Endothelial cell of umbilical vein (primary cell): ENCODE results near the gene SMIM10L1. TPM values are rescaled to one million over a fixed set of nuclear protein-coding genes. Genes with fewer than 3 reads are reported as not detected.

ENCODE experiments used
- BruUV-seq: library from RNA; stranded (reverse); fragments of 400-500 nt; replicated peaks from 2 replicates; lab custom pipeline; 2021; lab: Mats Ljungman, UMichigan
- CTCF ChIA-PET: fragments of 300-600, 350-600 bp; sonication (Branson Sonifier 250); formaldehyde crosslinking; loops from one replicate; lab custom pipeline; 2021; ENCODE audit warnings: antibody characterized with exemption, inconsistent platforms; lab: Charles Lee
- POLR2A ChIA-PET: fragments of 300-600, 350-600 bp; sonication (Branson Sonifier 250); formaldehyde crosslinking; loops from one replicate; lab custom pipeline; 2021; ENCODE audit warnings: antibody characterized with exemption, inconsistent platforms; lab: Charles Lee
- DNase-seq: peaks from one replicate; pipeline ENCODE4 v3.0.0-alpha.2; 2011; ENCODE audit warnings: low read depth, low spot score
- FAIRE-seq: peaks from 2 replicates; lab custom pipeline; 2011; peaks lifted over from hg19 to GRCh38; lab: Jason Lieb, UNC
- H2AFZ ChIP-seq: 2 replicates; pipeline ENCODE4 v1.6.0; 2012; ENCODE audit warnings: low read depth, low read length, control low read depth, inconsistent platforms
- H3K27ac ChIP-seq: 2 replicates; pipeline ENCODE4 v1.5.1; 2011; ENCODE audit warnings: low read depth, mild to moderate bottlenecking, control low read depth, low read length, moderate library complexity; ENCODE audit not compliant: insufficient read depth
- H3K27me3 ChIP-seq, 2 experiments: 2 replicates each; pipeline versions ENCODE4 v1.6.0 to v1.6.1; 2011; ENCODE audit warnings: low read length in 2 of 2, mixed read lengths in 1 of 2; ENCODE audit not compliant: control insufficient read depth in 2 of 2, insufficient read depth in 2 of 2
- H3K36me3 ChIP-seq, 2 experiments: 2 replicates in 1 of 2; 3 replicates in 1 of 2; pipeline ENCODE4 v1.5.1; 2011; ENCODE audit warnings: low read length in 2 of 2, mild to moderate bottlenecking in 1 of 2, moderate library complexity in 1 of 2; ENCODE audit not compliant: control insufficient read depth in 2 of 2, insufficient read depth in 2 of 2; ENCODE audit errors: extremely low read depth in 1 of 2
- H3K4me1 ChIP-seq: 3 replicates; pipeline ENCODE4 v1.5.1; 2011; ENCODE audit warnings: mild to moderate bottlenecking, low read length; ENCODE audit not compliant: control insufficient read depth, insufficient read depth; ENCODE audit errors: extremely low read depth
- H3K4me2 ChIP-seq: 2 replicates; pipeline ENCODE4 v1.6.1; 2011; ENCODE audit warnings: low read length, control low read depth, mixed read lengths; ENCODE audit not compliant: insufficient read depth
- H3K4me3 ChIP-seq, 3 experiments: fragments of 200-600 bp in 1 of 3; sonication (generic), shearing (Covaris generic) in 1 of 3; replicated peaks in 1 of 3; 2 replicates each; pipeline ENCODE4 v1.5.1; 2011 to 2016; ENCODE audit warnings: control low read depth in 3 of 3, low read length in 3 of 3, mild to moderate bottlenecking in 2 of 3, inconsistent platforms in 1 of 3, low read depth in 1 of 3, moderate library complexity in 1 of 3; ENCODE audit not compliant: insufficient read depth in 1 of 3
- H3K79me2 ChIP-seq: 2 replicates; pipeline ENCODE4 v1.6.0; 2012; ENCODE audit warnings: low read length, inconsistent platforms; ENCODE audit not compliant: control insufficient read depth, insufficient read depth
- H3K9ac ChIP-seq: replicated peaks from 2 replicates; pipeline ENCODE3; 2011; ENCODE audit warnings: low read length, control low read depth; ENCODE audit not compliant: insufficient read depth; ENCODE audit errors: extremely low read depth
- H3K9me1 ChIP-seq: replicated peaks from 3 replicates; pipeline ENCODE4 v1.6.0; 2011; ENCODE audit warnings: mild to moderate bottlenecking, low read length; ENCODE audit not compliant: control insufficient read depth, insufficient read depth; ENCODE audit errors: extremely low read depth
- H3K9me3 ChIP-seq: replicated peaks from 2 replicates; pipeline ENCODE4 v1.5.1; 2012; ENCODE audit warnings: low read length, inconsistent platforms; ENCODE audit not compliant: control insufficient read depth, insufficient read depth
- H4K20me1 ChIP-seq: replicated peaks from 2 replicates; pipeline ENCODE3; 2011; ENCODE audit warnings: mild to moderate bottlenecking, low read length; ENCODE audit not compliant: control insufficient read depth, insufficient read depth; ENCODE audit errors: extremely low read depth
- EZH2 ChIP-seq: IDR thresholded peaks from 2 replicates; pipeline ENCODE4 v1.6.1; 2012; ENCODE audit warnings: borderline replicate concordance, low read depth, mild to moderate bottlenecking, moderate library complexity, low read length, inconsistent platforms; ENCODE audit not compliant: severe bottlenecking
- FOS ChIP-seq: IDR thresholded peaks from 2 replicates; pipeline ENCODE4 v1.6.1; 2011; ENCODE audit warnings: mild to moderate bottlenecking, low read length, moderate library complexity, borderline replicate concordance; ENCODE audit not compliant: insufficient read depth
- GATA2 ChIP-seq: IDR thresholded peaks from 2 replicates; pipeline ENCODE4 v1.7.0; 2011; ENCODE audit warnings: low read depth, mild to moderate bottlenecking, moderate library complexity, mixed read lengths, low read length; ENCODE audit not compliant: insufficient read length, insufficient read depth
- JUN ChIP-seq: IDR thresholded peaks from 2 replicates; pipeline ENCODE4 v1.6.1; 2011; ENCODE audit warnings: borderline replicate concordance, low read depth; ENCODE audit not compliant: insufficient read length, insufficient read depth
- MYC ChIP-seq: IDR thresholded peaks from one replicate; pipeline ENCODE4 v1.6.1; 2011; ENCODE audit warnings: mild to moderate bottlenecking, low read depth, low read length
- POLR2A ChIP-seq: IDR thresholded peaks from 2 replicates; pipeline ENCODE4 v1.6.1; 2012; ENCODE audit warnings: low read depth, mild to moderate bottlenecking, control low read depth, low read length
- POLR2AphosphoS5 ChIP-seq: IDR thresholded peaks from 2 replicates; pipeline ENCODE4 v1.6.1; 2012; ENCODE audit warnings: low read depth, mild to moderate bottlenecking, control low read depth, low read length, moderate library complexity; ENCODE audit not compliant: insufficient read depth
- dilution Hi-C: fragments of 300-500 bp; cut with MboI; formaldehyde crosslinking; loops from one replicate; pipeline ENCODE4 v1.15.0; 2019; ENCODE audit warnings: low sequenced_read_pairs; ENCODE audit not compliant: extremely low pct_ligation_motif_present
- intact Hi-C: fragments of 100-400 bp; cut with micrococcal nuclease; formaldehyde crosslinking; loops from one replicate; pipeline ENCODE4 v1.10.0; 2022
- polyA plus RNA-seq, 4 experiments: library from polyadenylated mRNA; depleted of rRNA in 3 of 4; stranded (reverse) in 3 of 4; unstranded in 1 of 4; fragments of >200 nt; gene quantifications; 2 replicates each; pipeline versions ENCODE4 v1.2.1 to v1.2.3, GENCODE V29; 2011 to 2012; ENCODE audit warnings: missing spikeins in 1 of 4
- total RNA-seq: library from RNA; stranded (reverse); gene quantifications from 2 replicates; pipeline ENCODE4 v1.2.3, GENCODE V29; 2021
- TF ChIP-seq, protein P1 (sequence below), 2 donors: IDR thresholded peaks; 1 replicate in 1 of 2; 2 replicates in 1 of 2; pipeline ENCODE4 v1.5.1; 2011; ENCODE audit warnings: low read length in 2 of 2, mild to moderate bottlenecking in 2 of 2, moderate library complexity in 2 of 2, control low read depth in 1 of 2, inconsistent platforms in 1 of 2, low read depth in 1 of 2; ENCODE audit not compliant: insufficient read depth in 1 of 2; ENCODE audit errors: extremely low read depth in 1 of 2
- TF ChIP-seq, protein P2 (sequence below): IDR thresholded peaks from 2 replicates; pipeline ENCODE4 v1.6.1; 2011; ENCODE audit not compliant: insufficient read depth, insufficient read length

The SMIM10L1 gene
- total and polyA plus RNA-seq, 2 donors (not counting 3 experiments of a cell fraction or from before 2014, with no cell fraction given): 5.1 to 10.8 TPM

DNA sequence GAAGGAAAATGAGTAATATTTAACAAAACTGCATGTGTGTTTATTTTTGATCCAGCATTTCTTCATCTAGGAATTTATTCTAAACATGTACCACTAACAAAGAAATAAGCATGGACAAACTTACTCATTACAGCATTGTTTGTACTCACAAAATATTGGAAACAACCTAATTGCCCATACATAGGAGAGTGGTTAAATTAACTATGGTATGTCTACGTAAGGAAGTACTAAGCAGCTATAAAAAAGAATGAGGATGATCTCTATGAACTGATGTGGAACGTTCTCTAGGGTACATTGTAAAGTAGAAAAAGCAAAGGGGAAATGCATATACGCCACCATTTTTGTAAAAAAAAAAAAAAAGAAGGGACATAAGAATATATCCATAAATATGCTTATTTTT, 33.2 kb downstream of the SMIM10L1 start:
- no peak for FAIRE-seq
- intact Hi-C loops: no loop called here

More for the DNA sequence above, 33.2 kb downstream of the SMIM10L1 start:
- no peak overlapping the region for H3K9ac ChIP-seq
- no peaks in the 10 kb centered on the region for H3K9me3 ChIP-seq
- H2AFZ ChIP-seq: no peak overlapping the region
- no peaks in the 10 kb centered on the region for H3K4me1 ChIP-seq
- H3K4me3 ChIP-seq: no peak overlapping the region
- ChIA-PET CTCF (no interaction called here), POLR2A (no interaction called here)
- no peak overlapping the region for H3K4me2 ChIP-seq
- TF ChIP-seq FOS (no peak), JUN (no peak), GATA2 (no peak), MYC (no peak), POLR2A (no peak), POLR2AphosphoS5 (no peak), EZH2 (no peak)
- TF ChIP-seq, protein P1, sequence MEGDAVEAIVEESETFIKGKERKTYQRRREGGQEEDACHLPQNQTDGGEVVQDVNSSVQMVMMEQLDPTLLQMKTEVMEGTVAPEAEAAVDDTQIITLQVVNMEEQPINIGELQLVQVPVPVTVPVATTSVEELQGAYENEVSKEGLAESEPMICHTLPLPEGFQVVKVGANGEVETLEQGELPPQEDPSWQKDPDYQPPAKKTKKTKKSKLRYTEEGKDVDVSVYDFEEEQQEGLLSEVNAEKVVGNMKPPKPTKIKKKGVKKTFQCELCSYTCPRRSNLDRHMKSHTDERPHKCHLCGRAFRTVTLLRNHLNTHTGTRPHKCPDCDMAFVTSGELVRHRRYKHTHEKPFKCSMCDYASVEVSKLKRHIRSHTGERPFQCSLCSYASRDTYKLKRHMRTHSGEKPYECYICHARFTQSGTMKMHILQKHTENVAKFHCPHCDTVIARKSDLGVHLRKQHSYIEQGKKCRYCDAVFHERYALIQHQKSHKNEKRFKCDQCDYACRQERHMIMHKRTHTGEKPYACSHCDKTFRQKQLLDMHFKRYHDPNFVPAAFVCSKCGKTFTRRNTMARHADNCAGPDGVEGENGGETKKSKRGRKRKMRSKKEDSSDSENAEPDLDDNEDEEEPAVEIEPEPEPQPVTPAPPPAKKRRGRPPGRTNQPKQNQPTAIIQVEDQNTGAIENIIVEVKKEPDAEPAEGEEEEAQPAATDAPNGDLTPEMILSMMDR (IDR thresholded peaks at IDR 0.05; ENCODE audit: extremely low read depth in 1 of 2, insufficient read depth in 1 of 2, low read depth in 1 of 2, low read length in 2 of 2): no peak
- TF ChIP-seq, protein P2, sequence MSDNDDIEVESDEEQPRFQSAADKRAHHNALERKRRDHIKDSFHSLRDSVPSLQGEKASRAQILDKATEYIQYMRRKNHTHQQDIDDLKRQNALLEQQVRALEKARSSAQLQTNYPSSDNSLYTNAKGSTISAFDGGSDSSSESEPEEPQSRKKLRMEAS: no peak
- H3K36me3 ChIP-seq: no peaks in the 10 kb centered on the region
- no peaks in the 10 kb centered on the region for H3K79me2 ChIP-seq
- no peaks in the 10 kb centered on the region for H3K27me3 ChIP-seq
- no peaks in the 10 kb centered on the region for H3K9me1 ChIP-seq
- BruUV-seq: no TSS peak
- dilution Hi-C loops: no loop called here
- no peaks in the 10 kb centered on the region for H4K20me1 ChIP-seq
- no peak for DNase-seq
- no peak overlapping the region for H3K27ac ChIP-seq
